GM04503 (cell line): Measurements from ENCODE around the gene EN2.

Experiments
- DNase-seq: peaks from one replicate; pipeline ENCODE4 v3.0.0-alpha.2; 2012; ENCODE audit warnings: low read depth

Gene EN2

DNA sequence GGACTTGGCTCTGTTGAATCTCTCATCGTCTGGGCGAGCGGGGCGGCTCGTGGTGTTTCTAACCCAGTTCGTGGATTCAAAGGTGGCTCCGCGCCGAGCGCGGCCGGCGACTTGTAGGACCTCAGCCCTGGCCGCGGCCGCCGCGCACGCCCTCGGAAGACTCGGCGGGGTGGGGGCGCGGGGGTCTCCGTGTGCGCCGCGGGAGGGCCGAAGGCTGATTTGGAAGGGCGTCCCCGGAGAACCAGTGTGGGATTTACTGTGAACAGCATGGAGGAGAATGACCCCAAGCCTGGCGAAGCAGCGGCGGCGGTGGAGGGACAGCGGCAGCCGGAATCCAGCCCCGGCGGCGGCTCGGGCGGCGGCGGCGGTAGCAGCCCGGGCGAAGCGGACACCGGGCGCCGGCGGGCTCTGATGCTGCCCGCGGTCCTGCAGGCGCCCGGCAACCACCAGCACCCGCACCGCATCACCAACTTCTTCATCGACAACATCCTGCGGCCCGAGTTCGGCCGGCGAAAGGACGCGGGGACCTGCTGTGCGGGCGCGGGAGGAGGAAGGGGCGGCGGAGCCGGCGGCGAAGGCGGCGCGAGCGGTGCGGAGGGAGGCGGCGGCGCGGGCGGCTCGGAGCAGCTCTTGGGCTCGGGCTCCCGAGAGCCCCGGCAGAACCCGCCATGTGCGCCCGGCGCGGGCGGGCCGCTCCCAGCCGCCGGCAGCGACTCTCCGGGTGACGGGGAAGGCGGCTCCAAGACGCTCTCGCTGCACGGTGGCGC, at the start of gene EN2:
Gene EN2 (plus strand): TSS at position 19 of the 767 bp plus-strand sequence. CDS start 249 bp downstream, at position 268.
- DNase-seq = no peak

- no peak for DNase-seq
These were observed 49.0 kb upstream of the EN2 start for GRCh38 chr7:155408651-155409586.

- no peak for DNase-seq
These were observed 47.9 kb upstream of the EN2 start for GRCh38 chr7:155409980-155410379.

DNA sequence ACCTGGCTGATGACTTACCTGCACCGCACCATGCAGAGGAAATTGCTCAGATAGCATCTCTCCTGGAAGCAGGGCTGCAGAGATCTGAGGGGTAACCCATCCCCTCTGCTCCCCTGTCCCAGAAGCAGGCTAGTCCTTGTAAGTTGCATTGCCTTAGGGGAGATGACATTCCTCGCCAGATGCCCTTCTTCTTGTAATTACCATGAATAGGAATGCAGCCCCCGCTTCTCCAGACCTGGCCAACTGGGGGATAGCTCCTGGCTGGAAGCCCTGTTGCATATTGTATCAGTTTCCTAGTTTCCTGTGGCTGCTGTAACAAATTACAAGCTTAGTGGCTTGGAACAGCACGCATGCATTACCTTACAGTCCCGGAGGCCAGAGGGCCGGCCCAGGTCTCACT, 47.5 kb upstream of the EN2 start:
- no peak for DNase-seq

DNA sequence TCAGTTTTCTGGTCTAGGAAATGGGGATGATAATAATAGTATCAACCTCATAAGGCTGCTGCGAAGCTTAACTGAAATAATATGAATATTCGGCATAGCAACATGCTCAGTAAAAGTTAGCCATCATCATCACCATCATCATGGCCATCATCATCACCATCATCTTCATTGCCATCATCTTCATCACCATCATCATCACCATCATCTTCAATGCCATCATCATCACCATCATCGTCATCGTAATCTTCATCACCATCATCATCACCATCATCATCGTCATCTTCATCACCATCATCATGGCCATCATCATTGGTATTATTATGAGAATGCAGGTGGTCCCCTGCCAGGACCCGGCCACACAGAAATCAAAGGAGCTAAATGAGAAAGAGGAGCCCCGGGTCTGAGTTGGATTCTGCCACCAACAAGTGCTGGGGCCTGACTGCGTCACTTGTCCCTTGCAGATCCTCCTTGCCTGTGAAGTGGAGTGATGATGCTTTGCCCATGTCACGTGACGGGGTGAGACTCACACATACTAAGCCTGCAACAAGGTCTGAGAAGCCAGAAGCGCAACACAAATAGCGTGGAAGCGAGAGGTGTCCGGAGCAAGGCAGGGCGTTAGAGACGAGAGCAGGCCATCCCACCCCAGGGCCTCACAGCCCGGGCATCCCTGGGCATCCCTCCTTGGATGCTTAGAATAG, 46.1 kb upstream of the EN2 start:
- no peak for DNase-seq

DNA sequence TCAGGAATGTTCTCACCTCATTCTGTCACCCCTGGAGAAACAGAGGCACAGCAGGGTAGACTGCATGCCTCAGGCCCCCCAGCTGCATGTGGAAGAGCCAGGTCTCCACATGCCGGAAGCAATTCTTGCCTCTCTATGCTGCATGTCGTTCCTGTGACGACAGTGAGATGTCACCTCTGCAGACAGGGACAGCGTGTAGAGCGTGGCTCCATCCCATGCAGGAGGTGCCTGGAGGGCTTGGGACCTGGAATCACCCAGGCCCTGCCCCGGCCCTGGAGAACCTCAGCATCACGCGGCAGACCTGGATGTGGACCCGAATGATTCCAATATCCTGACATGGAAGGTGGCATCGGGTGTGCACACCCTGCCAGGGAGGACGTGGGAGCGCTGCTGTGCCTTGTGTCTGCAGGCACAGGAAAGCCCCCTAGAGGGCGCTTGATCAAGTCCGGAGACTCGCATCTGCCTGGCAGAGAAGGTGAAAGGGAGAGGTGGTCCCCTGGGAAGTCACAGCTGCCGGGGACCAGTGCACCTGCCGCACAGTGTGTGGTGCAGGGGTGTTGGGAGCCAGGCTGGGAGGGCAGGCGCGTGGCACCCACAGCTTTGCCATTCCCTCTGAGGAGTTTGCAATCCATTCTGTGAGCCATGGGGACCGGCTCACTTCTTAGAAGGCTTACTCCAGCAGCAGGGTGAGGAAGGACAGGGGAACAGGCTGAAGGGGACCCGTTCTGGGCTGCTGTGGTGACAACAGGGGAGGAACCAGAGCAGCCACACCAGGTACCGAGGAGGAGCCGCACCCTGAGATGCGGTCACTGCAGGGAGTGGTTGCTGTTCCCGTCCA, 45.3 kb upstream of the EN2 start:
- DNase-seq = no peak

DNA sequence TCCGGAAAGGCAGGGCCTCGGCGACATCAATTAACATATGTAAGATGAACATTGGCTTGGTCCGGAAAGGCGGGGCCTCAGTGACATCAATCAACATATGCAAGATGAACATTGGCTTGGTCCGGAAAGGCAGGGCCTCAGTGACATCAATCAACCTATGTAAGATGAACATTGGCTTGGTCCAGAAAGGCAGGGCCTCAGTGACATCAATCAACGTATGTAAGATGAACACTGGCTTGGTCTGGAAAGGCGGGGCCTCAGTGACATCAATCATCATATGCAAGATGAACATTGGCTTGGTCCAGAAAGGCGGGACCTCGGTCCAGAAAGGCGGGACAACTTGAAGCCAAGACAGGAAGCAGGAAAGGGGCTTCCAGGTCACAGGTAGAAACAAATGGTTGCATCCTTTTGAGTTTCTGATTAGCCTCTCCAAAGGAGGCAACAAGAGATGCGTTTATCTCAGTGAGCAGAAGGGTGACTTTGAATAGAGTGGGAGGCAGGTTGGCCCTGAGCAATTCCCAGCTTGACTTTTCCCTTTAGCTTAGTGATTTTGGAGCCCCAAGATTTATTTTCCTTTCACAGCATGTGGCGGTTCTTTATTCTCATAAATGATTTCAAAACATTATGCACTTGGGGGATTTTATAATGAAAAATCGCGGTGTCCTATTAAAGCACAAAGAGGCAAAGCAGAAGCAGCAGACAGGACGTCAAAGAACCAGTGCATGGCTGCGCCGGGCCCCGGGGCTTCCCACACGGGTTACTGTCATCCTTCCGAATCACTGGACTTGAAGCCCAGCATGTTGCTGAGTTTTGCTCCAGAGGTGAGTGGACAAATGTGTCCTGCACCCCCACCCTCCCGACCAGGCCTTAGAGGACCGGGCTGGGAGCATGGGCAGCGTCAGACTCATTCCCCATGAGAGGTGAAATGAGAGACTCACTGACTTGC, 43.1 kb upstream of the EN2 start:
- DNase-seq = no peak

GRCh38 chr7:155416646-155417380, 41.1 kb upstream of the EN2 start:
- DNase-seq = no peak

DNA sequence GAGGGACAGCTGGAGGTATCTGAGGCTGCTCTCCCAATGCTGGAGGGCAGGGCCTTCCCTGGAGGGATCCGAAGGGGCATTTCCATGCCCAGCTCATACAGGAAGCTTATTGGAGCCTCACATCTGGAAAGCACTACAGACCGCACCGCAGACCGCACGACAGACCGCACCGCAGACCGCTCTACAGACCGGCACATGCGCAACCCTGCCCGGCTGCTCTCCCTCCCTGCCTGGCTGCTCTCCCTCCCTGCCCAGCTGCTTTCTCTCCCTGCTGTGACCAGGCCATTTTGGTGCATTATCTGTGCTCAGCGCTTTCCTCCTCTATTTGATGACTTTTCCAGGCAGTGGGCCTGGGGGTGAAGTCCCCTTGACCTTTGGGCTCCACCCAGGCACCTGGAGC, 39.6 kb upstream of the EN2 start:
- DNase-seq = no peak

- no peak for DNase-seq
These were observed 38.8 kb upstream of the EN2 start for GRCh38 chr7:155418941-155419755.

DNA sequence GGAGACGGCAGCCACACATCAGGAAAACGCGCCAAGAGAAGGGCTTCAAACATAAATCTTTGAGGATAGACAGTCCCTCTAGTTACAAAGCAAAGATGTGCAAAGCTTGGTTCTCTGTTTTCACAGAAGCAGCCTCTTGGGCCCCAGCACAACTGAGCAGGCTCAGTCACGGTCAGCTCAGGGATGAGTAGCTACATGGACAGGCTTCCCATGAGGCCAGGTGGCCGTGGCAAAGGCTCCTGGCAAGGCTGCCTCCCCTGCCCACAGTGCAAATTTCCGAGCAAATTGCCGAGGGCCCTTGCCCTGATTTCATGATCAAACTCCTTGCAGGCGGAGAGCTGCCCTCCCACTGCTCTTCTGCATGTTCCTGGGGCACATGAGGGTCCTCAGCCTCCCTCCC, 37.8 kb upstream of the EN2 start:
- DNase-seq = no peak

- no peak for DNase-seq
These were observed 35.8 kb upstream of the EN2 start for GRCh38 chr7:155422151-155422550.

DNA sequence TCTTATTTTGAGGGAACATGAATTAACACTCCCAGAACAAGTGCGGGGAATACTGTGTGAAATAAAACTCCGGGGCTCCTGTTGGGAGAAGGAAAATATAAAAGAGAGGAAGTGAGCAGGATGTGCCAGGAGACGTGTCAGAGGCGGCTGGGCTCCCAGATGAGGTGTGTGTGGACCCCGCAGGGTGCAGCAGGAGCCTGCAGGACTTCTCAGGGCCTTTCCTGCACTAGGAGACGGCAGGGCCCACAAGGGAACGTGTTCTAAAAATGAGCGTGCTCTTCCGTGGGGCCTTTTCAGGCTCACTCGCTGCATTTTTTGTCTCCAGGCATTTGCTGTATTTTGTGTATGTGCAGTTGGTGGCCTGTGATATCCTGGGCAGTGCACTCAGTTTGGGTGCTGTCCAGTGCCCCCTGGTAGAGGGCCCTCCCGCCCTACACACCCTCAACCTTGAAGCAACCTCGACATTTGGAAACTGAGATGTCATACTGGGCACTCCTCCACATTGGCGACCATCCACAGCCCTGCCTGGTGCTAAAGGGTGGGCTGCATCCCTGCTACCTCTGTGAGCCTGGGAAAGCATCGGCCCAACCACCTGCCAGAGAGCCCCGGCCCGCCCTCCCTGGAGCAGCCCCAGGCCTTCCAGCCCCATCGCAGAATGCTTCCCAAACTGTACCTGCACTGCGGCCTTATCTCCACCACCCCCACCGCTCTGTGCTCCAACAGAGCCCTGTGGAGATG, 35.2 kb upstream of the EN2 start:
- no peak for DNase-seq

DNA sequence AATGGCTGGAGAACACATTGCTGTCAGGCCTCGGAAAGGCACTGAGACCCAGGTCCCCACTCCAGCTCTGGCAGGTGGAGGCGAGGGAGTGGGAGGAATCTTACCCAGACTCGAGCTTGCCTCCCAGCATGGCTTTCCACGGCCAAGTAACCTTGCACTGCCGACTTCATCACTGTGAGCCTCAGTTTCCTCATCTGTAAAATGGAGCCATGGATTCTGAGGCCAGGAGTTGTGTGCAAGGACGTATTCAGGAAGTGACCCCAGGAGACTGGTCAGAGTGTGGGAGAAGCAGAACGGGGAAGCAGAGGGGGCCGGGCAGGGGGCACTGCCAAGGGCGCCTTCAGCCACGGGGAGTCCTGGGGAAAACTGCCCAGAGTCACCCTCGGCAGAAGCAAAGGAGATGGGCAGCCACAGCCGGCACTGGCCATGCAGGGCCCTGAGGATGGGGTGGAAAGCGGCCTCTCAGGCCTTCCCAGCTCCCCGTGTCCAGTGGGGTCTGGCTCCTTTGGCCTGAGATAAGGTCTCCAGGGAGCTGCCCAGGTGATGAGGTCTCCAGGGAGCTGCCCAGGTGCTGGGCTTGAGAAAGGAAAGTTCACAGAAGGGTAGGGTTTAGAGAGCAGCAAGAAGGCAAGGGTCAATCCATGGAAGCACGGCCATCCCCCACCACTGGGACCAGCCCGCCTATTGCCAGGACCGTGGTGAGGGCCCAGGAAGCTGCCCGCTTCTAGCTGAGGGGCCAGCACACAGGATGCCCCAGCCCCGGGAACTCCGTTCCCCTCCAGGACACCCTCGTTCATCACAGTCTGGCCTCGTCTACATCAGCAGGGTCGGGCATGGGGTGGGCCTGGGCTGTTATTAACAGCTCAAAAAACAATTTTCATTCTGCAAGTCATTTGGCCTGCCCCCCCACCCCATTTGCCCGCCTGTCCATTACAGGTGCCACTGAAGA, 34.3 kb upstream of the EN2 start:
- DNase-seq = no peak

DNA sequence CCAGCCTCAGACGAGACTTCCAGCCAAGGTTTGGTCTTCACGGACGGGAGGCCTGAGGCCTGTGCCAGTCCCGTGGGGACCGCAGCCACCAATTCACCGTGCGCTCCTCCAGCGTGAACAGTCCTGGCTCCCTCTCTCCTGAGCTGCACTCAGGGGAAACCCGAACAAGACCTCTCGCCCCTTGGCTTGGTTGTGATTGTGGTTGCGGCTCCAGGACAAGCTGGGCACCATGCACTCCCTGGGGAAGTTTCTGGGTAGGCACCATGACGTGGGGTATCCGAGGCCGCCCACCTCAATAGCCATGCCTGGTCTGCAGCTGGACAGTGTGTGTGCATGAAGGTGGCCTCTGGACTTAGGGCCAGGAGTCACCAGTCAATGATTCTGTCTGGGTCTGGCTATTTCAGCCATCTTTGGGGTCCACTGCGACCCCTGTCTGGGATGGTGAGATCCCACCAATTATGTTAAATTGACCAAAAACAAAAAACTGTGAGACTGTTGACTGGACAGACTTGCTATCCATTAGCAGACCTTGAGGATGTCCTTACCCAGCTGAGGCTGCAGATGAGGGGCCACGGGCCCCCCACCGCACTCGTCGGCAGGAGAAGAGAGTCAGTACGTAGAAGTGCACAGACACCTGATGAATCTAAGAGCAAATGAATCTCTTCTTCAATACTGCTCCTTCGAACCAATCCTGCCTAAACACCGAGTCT, 33.5 kb upstream of the EN2 start:
- no peak for DNase-seq

- no peak for DNase-seq
These were observed 33.0 kb upstream of the EN2 start for GRCh38 chr7:155425011-155425340.

DNA sequence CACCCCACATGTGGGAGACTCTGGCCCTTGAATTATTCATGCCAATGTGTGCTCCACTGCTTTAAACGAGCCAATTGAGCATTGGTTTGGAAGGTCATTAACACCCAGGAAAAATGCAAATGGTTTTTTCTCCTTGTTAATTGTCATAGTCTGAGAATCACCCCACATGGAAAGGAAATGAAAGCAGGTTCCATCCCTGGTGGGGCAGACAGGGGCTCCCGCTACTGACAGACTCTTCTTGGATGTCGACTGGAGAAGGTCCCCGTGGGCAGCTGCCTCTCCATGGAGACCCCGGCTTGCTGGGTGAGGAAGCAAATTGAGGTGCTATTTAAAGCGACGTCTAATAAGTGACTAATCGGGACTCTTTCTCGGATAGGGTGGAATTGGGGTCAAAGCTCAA, 32.0 kb upstream of the EN2 start:
- no peak for DNase-seq
